K562 (cell line): ENCODE measurements around the gene CENPN. TPM values are rescaled to one million over a fixed set of nuclear protein-coding genes. Genes with fewer than 3 reads are reported as not detected.

Experiments
- ATAC-seq: fragments of 200-7000 bp; cut with Tn5 transposase; 3 replicates; pipeline ENCODE4 v1.9.1; 2020; ENCODE audit warnings: moderate library complexity
- BruUV-seq: library from RNA; stranded (reverse); fragments of 400-500 nt; replicated peaks from 2 replicates; lab custom pipeline; 2021; lab: Mats Ljungman, UMichigan
- CTCF ChIA-PET: fragments of 300-600 bp; formaldehyde crosslinking; extraction: SDS; loops from one replicate; lab custom pipeline; 2021; ENCODE audit warnings: low intra/inter-chr PET ratio; lab: Yijun Ruan, JAX
- POLR2A ChIA-PET: fragments of 300-600, 350-650 bp; sonication (Branson Sonifier 250); formaldehyde crosslinking; extraction: SDS; loops from one replicate; lab custom pipeline; 2021; ENCODE audit warnings: antibody characterized with exemption, inconsistent platforms; lab: Yijun Ruan, JAX
- DNase-seq, 4 experiments: peaks; one replicate each; pipeline versions ENCODE4 v3.0.0 to v3.0.0-alpha.2; 2011 to 2018; ENCODE audit warnings: low spot score in 3 of 4, mixed read lengths in 3 of 4; ENCODE audit errors: extremely low read depth in 1 of 4
- FAIRE-seq: peaks from 2 replicates; lab custom pipeline; 2011; peaks lifted over from hg19 to GRCh38; lab: Jason Lieb, UNC
- H2AFZ ChIP-seq: 2 replicates; pipeline ENCODE4 v1.6.0; 2011; ENCODE audit warnings: low read depth, low read length, control low read depth, inconsistent platforms
- H3K27ac ChIP-seq: fragments of 200-600 bp; 3 replicates; pipeline ENCODE4 v1.8.0; 2011; ENCODE audit warnings: low read depth, mild to moderate bottlenecking, control low read depth, inconsistent platforms, low read length, moderate library complexity, mixed read lengths; ENCODE audit errors: extremely low read depth
- H3K27me3 ChIP-seq, 2 experiments: fragments of 300-600 bp in 1 of 2; 2 replicates in 1 of 2; 3 replicates in 1 of 2; pipeline versions ENCODE4 v1.6.0 to v1.8.0; 2011; ENCODE audit warnings: inconsistent platforms in 2 of 2, low read length in 2 of 2, mild to moderate bottlenecking in 1 of 2, mixed read lengths in 1 of 2, moderate library complexity in 1 of 2; ENCODE audit not compliant: control insufficient read depth in 2 of 2, insufficient read depth in 2 of 2
- H3K36me3 ChIP-seq: fragments of 300-600 bp; 3 replicates; pipeline ENCODE4 v1.8.0; 2011; ENCODE audit warnings: mild to moderate bottlenecking, low read length, inconsistent platforms; ENCODE audit not compliant: control insufficient read depth, insufficient read depth
- H3K4me1 ChIP-seq, 2 experiments: fragments of 200-600 bp in 1 of 2; replicated peaks in 1 of 2; 2 replicates in 1 of 2; 3 replicates in 1 of 2; pipeline versions ENCODE4 v1.5.1 to v1.8.0; 2011; ENCODE audit warnings: inconsistent platforms in 2 of 2, low read length in 2 of 2, mild to moderate bottlenecking in 1 of 2, mixed read lengths in 1 of 2, moderate library complexity in 1 of 2; ENCODE audit not compliant: control insufficient read depth in 2 of 2, insufficient read depth in 2 of 2
- H3K4me2 ChIP-seq: 2 replicates; pipeline ENCODE4 v1.6.1; 2011; ENCODE audit warnings: low read length, control low read depth, inconsistent platforms, mixed read lengths; ENCODE audit not compliant: insufficient read depth
- H3K4me3 ChIP-seq: fragments of 200-600 bp; sonication (generic), shearing (Covaris generic); 2 replicates; pipeline ENCODE4 v1.5.1; 2016; ENCODE audit warnings: control low read depth, inconsistent platforms
- H3K79me2 ChIP-seq: fragments of 200-600 bp; 3 replicates; pipeline ENCODE4 v1.8.0; 2011; ENCODE audit warnings: low read length, inconsistent platforms; ENCODE audit not compliant: control insufficient read depth, insufficient read depth
- H3K9ac ChIP-seq, 2 experiments: 2 replicates each; pipeline versions ENCODE4 v1.6.0 to v1.6.1; 2011; ENCODE audit warnings: low read depth in 2 of 2, low read length in 2 of 2, control low read depth in 1 of 2, inconsistent platforms in 1 of 2, mild to moderate bottlenecking in 1 of 2, mixed read lengths in 1 of 2; ENCODE audit not compliant: insufficient read depth in 1 of 2
- H3K9me1 ChIP-seq: one replicate; pipeline ENCODE4 v1.6.0; 2011; ENCODE audit warnings: inconsistent platforms, mild to moderate bottlenecking, low read length, moderate library complexity; ENCODE audit not compliant: control insufficient read depth, insufficient read depth
- H3K9me3 ChIP-seq: replicated peaks from 2 replicates; pipeline ENCODE4 v1.5.1; 2011; ENCODE audit warnings: low read depth, low read length, inconsistent platforms; ENCODE audit not compliant: control insufficient read depth, insufficient read depth
- H4K20me1 ChIP-seq: replicated peaks from 2 replicates; pipeline ENCODE4 v1.6.1; 2011; ENCODE audit warnings: low read length, inconsistent platforms, mixed read lengths; ENCODE audit not compliant: control insufficient read depth, insufficient read depth
- ELF1 ChIP-seq: fragments of 200-800 bp; sonication (Bioruptor generic); IDR thresholded peaks from 2 replicates; pipeline ENCODE4 v1.6.1; 2016; ENCODE audit warnings: missing genetic modification characterization, missing compliant biosample characterization
- FOXO4 ChIP-seq: fragments of 450-650 bp; formaldehyde crosslinking; IDR thresholded peaks from 2 replicates; pipeline ENCODE4 v1.4.0; 2020; ENCODE audit warnings: mild to moderate bottlenecking, moderate library complexity
- HLTF ChIP-seq: fragments of 450-650 bp; IDR thresholded peaks from 2 replicates; pipeline ENCODE4 v1.6.1; 2016
- HMGN3 ChIP-seq: IDR thresholded peaks from 2 replicates; pipeline ENCODE4 v1.6.1; 2011; ENCODE audit warnings: borderline replicate concordance, low read depth, mild to moderate bottlenecking, mixed read lengths, low read length; ENCODE audit not compliant: insufficient read length; ENCODE audit errors: extremely low read depth
- IRF2 ChIP-seq: sonication (generic); formaldehyde crosslinking; IDR thresholded peaks from 2 replicates; pipeline ENCODE4 v1.8.1; 2022; ENCODE audit warnings: mild to moderate bottlenecking, missing genetic modification reagents
- KDM5B ChIP-seq: fragments of 200-600 bp; sonication (generic); IDR thresholded peaks from 2 replicates; pipeline ENCODE4 v1.6.1; 2012; ENCODE audit warnings: low read depth, mild to moderate bottlenecking, moderate library complexity, low read length, control low read depth, inconsistent platforms; ENCODE audit not compliant: insufficient replicate concordance
- KHSRP ChIP-seq: fragments of 450-650 bp; IDR thresholded peaks from 2 replicates; pipeline ENCODE4 v1.6.1; 2017
- L3MBTL2 ChIP-seq: fragments of 450-650 bp; IDR thresholded peaks from 2 replicates; pipeline ENCODE4 v1.6.1; 2016; ENCODE audit warnings: mild to moderate bottlenecking, moderate library complexity
- MAX ChIP-seq: sonication (generic); formaldehyde crosslinking; IDR thresholded peaks from 2 replicates; pipeline ENCODE4 v1.9.0; 2022; ENCODE audit warnings: mild to moderate bottlenecking, missing genetic modification reagents
- NCOA2 ChIP-seq, 2 experiments: fragments of 450-650 bp; IDR thresholded peaks; 2 replicates each; pipeline ENCODE4 v1.6.1; 2018; ENCODE audit warnings: mild to moderate bottlenecking in 2 of 2, moderate library complexity in 1 of 2; ENCODE audit not compliant: partially characterized antibody in 2 of 2
- NONO ChIP-seq, 2 experiments: fragments of 200-400 bp in 1 of 2; fragments of 450-650 bp in 1 of 2; formaldehyde crosslinking in 1 of 2; IDR thresholded peaks; 2 replicates each; pipeline ENCODE4 v1.6.1; 2017; ENCODE audit warnings: low read depth in 2 of 2, mild to moderate bottlenecking in 2 of 2, moderate library complexity in 2 of 2, low read length in 1 of 2
- NR2F6 ChIP-seq: fragments of 450-650 bp; formaldehyde crosslinking; IDR thresholded peaks from 2 replicates; pipeline ENCODE4 v1.4.0; 2020; ENCODE audit warnings: mild to moderate bottlenecking
- RBM25 ChIP-seq: fragments of 200-400 bp; formaldehyde crosslinking; IDR thresholded peaks from 2 replicates; pipeline ENCODE4 v1.6.1; 2018; ENCODE audit warnings: low read length, low read depth, moderate library complexity; ENCODE audit not compliant: severe bottlenecking
- SIRT6 ChIP-seq: IDR thresholded peaks from one replicate; pipeline ENCODE4 v1.6.1; 2012; ENCODE audit warnings: low read depth, mild to moderate bottlenecking, control low read depth, inconsistent platforms, low read length, moderate library complexity
- SMAD3 ChIP-seq: fragments of 450-650 bp; formaldehyde crosslinking; conservative IDR thresholded peaks from 2 replicates; pipeline ENCODE4 v1.4.0; 2020; ENCODE audit warnings: mild to moderate bottlenecking
- TGIF2 ChIP-seq: sonication (generic); formaldehyde crosslinking; IDR thresholded peaks from 2 replicates; pipeline ENCODE4 v1.8.1; 2022; ENCODE audit warnings: mild to moderate bottlenecking, missing genetic modification reagents, moderate library complexity
- TSC22D4 ChIP-seq: fragments of 450-650 bp; IDR thresholded peaks from 2 replicates; pipeline ENCODE4 v1.6.1; 2016; ENCODE audit warnings: missing genetic modification characterization, missing biosample characterization, control low read depth
- XRCC3 ChIP-seq: fragments of 450-650 bp; IDR thresholded peaks from 2 replicates; pipeline ENCODE4 v1.6.1; 2017; ENCODE audit warnings: mild to moderate bottlenecking, moderate library complexity
- ZBTB7A ChIP-seq: IDR thresholded peaks from 2 replicates; pipeline ENCODE4 v1.6.1; 2011; ENCODE audit warnings: low read depth, mild to moderate bottlenecking, low read length, moderate library complexity, borderline replicate concordance; ENCODE audit not compliant: control insufficient read depth
- ZFPM2 ChIP-seq: fragments of 250-450 bp; sonication (Bioruptor Pico); IDR thresholded peaks from 2 replicates; pipeline ENCODE4 v1.5.1; 2022; ENCODE audit warnings: mild to moderate bottlenecking
- ZNF274 ChIP-seq: IDR thresholded peaks from 2 replicates; pipeline ENCODE4 v1.6.1; 2011; ENCODE audit warnings: low read depth, mild to moderate bottlenecking, low read length, moderate library complexity, borderline replicate concordance
- ZNF384 ChIP-seq: IDR thresholded peaks from 2 replicates; pipeline ENCODE4 v1.6.1; 2012; ENCODE audit warnings: low read depth, low read length, improper control_type of control experiment
- WGBS: fragments of 100-300 bp; shearing (Covaris generic); methylation state at CpG from one replicate; pipeline ENCODE4 v1.1.6; 2016; ENCODE audit warnings: low coverage, mixed read lengths; ENCODE audit not compliant: insufficient coverage; ENCODE audit errors: missing lambda C conversion rate; 5-methylcytosine and 5-hydroxymethylcytosine counted together
- in situ Hi-C: fragments of 300-500 bp; cut with MboI; formaldehyde crosslinking; loops from 4 replicates; pipeline ENCODE4 v1.15.0; 2018; ENCODE audit warnings: inconsistent platforms, mixed read lengths
- intact Hi-C: fragments of 100-400 bp; cut with micrococcal nuclease; formaldehyde crosslinking; loops from 2 replicates; pipeline ENCODE4 v1.14.2; 2022
- polyA plus RNA-seq, 8 experiments: library from polyadenylated mRNA; depleted of rRNA in 4 of 8; stranded (reverse) in 5 of 8; unstranded in 3 of 8; fragments of >200 nt; fragmentation: Nextera tagmentation in 2 of 8; fragmentation: Illumina TruSeq in 1 of 8; extraction: Ambion mirVana in 2 of 8; extraction: Trizol in 1 of 8; gene quantifications; 2 replicates each; pipeline versions ENCODE4 v1.2.1 to v1.2.3, GENCODE V29; 2011 to 2014; ENCODE audit warnings: inconsistent platforms in 1 of 8, missing spikeins in 1 of 8
- total RNA-seq, 7 experiments: library from RNA; depleted of rRNA in 6 of 7; stranded (reverse); fragments of >200 nt in 6 of 7; fragmentation: Illumina TruSeq in 2 of 7; extraction: Trizol in 2 of 7; gene quantifications; 2 replicates each; pipeline versions ENCODE4 v1.2.1 to v1.2.3, GENCODE V29; 2011 to 2021; ENCODE audit warnings: low replicate concordance in 1 of 7

CENPN gene
- total and polyA plus RNA-seq, 9 of the 15 experiments (the other 6 are each of a cell fraction or from before 2014, with no cell fraction given) = 92.3 to 384 (median 140) TPM

- H3K27me3 ChIP-seq = no peaks in the 10 kb centered on the region
- under 1% methylated on average over 59 of the region's 80 CpGs for WGBS
- peaks cover 9 to 14% of the 10 kb centered on the region in 2 experiments for H3K4me1 ChIP-seq
- peak overlapping the region; percentile 88 for H2AFZ ChIP-seq
- no TSS peak for BruUV-seq
- intact Hi-C loops (loop anchor here (2.0 to 5.0 kb wide), 3 partner anchors 41 to 161 kb away; partner anchors contain the start of genes C16orf46 and GCSH), in situ Hi-C loops (no loop called here)
- no peaks in the 10 kb centered on the region for H3K9me3 ChIP-seq
- no peaks in the 10 kb centered on the region; the same call in 1 of the 2 replicates for H4K20me1 ChIP-seq
- peak overlapping the region; percentile 86 for H3K4me3 ChIP-seq
- FAIRE-seq = no peak
- CTCF ChIA-PET = interaction anchor here (0.6 to 1.9 kb wide), 7 partner anchors 28 to 178 kb away, joined by 3 to 6 read pairs (median 4); partner anchors contain the start of gene C16orf46
- H3K27ac ChIP-seq = peak overlapping the region; percentile 72
- peaks cover 28% of the 10 kb centered on the region for H3K79me2 ChIP-seq
- peak; percentile 65 for ATAC-seq
- peak overlapping the region; percentile 90 for H3K4me2 ChIP-seq
- peak overlapping the region; percentile 69 to 96 for H3K9ac ChIP-seq
- no peaks in the 10 kb centered on the region for H3K9me1 ChIP-seq
- peak; percentile 50 to 72 (median 66) for DNase-seq
- POLR2A ChIA-PET = interaction anchor here (0.6 to 1.7 kb wide), 10 partner anchors 9 to 237 kb away, joined by 3 to 10 read pairs (median 4); partner anchors contain the start of genes CENPN and CMC2
- H3K36me3 ChIP-seq = peaks cover 42% of the 10 kb centered on the region
- no peak for TF ChIP-seq FOXO4 (CRISPR knock-in tag)
- no peak for TF ChIP-seq KDM5B
- TF ChIP-seq SIRT6 = no peak
- TF ChIP-seq HMGN3 = peak; percentile 61
- TF ChIP-seq TSC22D4 = no peak
- no peak for TF ChIP-seq ELF1 (tag)
- no peak for TF ChIP-seq ZNF384
- TF ChIP-seq KHSRP = no peak
- TF ChIP-seq RBM25 = peak; percentile 0
- TF ChIP-seq NCOA2 (IDR thresholded peaks at IDR 0.05; ENCODE audit: partially characterized antibody in 2 of 2) = no peak
- no peak for TF ChIP-seq XRCC3
- TF ChIP-seq L3MBTL2 = peak; percentile 56
- no peak for TF ChIP-seq NR2F6 (CRISPR knock-in tag)
- 0 out of 2 replicates have a peak, but pooled peaks have one; percentile 36 for TF ChIP-seq ZBTB7A
- TF ChIP-seq SMAD3 (CRISPR knock-in tag) = no peak
- TF ChIP-seq MAX (CRISPR knock-in tag) = no peak
- no peak for TF ChIP-seq HLTF
- TF ChIP-seq IRF2 (CRISPR knock-in tag) = no peak
- TF ChIP-seq ZFPM2 (CRISPR knock-in tag) = no peak
- TF ChIP-seq TGIF2 (CRISPR knock-in tag) = no peak
- no peak for TF ChIP-seq ZNF274
- peak in 1 of 2 experiments; percentile 65; a peak in 2 of 4 replicates for TF ChIP-seq NONO (IDR thresholded peaks at IDR 0.05; ENCODE audit: low read depth in 2 of 2, low read length in 1 of 2)
Observed at GRCh38 chr16:81035975-81036750, 29.1 kb downstream of the CENPN start.
